GM18873 (cell line): ENCODE results near the gene TMX4.

Source experiments
- ATAC-seq: cut with Tn5 transposase; IDR thresholded peaks from one replicate; pipeline ENCODE4 v1.9.1; 2021; ENCODE audit warnings: mild to moderate bottlenecking, moderate library complexity, moderate number of reproducible peaks; ENCODE audit not compliant: unreplicated experiment, low FRiP score

Gene TMX4

DNA sequence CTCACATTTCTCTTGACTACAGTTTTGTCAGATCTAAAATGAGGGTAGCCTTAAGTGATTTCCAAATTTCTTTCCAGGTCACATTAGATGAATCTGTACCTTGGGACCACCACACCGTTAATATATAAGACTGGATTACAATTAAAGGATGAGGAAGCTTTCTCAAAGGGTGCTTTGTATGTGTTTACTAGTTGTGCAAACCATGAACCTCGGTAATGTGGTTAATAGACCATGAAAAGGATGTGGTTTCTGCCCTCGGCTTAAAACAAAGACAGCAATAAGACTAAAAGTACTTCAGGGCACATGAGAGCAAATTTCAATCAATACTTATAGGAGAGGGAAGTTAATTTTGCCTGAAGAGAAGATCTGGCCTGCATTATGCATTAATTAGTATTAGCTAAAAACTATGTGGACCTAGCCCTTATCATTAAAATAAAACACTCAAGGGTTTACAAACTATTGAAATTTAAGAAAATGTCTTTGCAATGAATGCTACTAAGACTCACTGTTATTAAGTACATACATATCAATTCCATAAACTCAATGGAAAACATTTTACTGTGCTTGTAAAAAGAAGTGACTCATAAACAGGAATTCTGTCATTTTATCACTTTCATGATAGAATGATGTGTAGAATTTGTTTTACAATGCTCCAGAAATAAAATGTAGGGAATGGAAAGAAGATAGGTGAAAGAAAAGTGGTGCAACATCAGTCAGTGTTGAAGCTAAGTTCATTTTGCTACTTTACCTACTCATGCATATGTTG lies 936 bp upstream of the TMX4 start:
- ATAC-seq = peak; percentile 48

DNA sequence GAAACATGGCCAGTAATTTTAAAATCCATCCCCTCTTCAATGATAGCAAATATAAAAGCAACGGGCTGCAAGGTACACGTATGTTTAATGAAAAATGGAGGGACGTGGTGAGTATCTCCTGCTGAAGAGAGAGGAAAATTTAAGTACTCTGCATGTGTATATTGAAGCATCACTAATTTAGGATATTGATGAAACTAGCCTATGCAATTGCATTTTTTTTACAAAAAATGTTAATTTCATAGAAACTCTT lies 362 bp upstream of the TMX4 start:
- ATAC-seq = no peak

DNA sequence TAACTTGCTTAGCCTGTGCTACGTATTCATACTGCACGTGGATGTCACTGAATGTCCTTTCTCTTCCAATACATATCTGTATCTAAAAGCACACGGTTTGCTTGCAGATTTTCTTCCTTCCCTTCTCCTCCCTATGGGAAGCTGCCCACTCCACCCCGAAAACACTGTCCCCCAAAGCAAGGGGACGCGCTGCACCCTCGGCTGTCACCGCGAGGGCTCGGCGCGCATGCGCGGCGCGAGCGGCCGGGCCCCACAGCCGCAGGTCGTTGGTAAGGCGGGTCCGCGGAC lies 659 bp downstream of the TMX4 start:
- peak; percentile 41 for ATAC-seq

DNA sequence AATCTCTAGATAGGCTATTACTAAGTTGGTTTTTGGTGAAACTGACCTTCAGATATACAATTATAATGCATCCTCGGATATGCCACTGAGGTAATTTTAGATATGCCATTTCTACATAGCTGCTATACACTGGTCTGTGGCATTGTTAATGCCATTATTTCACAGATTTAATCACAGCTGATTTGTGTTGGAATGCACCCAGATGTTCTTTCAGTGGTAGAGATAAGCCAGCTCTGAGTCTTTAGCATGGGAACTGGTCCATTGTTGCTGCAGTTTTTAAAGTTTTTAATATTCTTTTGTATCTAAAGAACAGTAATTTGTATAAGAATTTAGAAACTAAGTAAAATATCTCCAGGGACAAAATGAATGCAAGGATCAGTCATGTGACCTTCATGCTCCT lies 6.8 kb downstream of the TMX4 start:
- no peak for ATAC-seq

DNA sequence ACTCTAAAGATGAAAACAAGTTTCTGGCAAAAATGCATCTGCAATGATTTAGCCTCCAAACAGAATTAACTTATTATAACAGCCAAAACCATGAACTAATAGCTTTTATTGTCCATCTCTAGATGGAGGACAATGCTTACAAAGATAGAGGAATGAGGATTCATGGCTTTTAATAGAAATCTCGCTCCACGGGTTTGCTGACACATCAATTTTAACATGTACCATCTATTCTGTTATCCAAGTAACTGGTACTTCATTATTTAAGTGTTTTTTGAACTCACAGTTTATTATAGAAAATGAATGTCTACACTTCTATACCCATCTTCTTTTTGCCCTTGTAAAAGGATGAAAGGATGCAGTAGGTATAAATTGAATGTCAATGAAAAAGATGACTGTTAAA lies 10.8 kb downstream of the TMX4 start:
- ATAC-seq = no peak

DNA sequence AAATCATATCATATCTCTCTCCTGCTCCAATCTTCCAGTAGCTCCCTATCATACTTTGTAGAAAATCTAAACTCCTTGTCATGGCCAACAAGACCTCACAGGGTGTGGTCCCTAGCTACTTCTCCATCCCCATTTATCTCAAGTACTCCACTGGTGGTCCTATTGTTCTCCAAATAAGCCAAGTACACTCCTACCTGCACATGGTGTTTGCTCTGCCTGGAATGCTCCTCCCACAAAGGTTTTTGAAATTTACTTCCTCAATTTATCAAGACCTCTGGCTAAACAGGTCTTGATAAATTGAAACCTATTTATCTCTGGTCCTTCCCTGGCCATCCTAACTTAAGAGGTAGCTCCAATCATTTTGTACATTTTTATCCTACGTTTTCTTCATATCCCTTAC lies 12.1 kb downstream of the TMX4 start:
- ATAC-seq = no peak

DNA sequence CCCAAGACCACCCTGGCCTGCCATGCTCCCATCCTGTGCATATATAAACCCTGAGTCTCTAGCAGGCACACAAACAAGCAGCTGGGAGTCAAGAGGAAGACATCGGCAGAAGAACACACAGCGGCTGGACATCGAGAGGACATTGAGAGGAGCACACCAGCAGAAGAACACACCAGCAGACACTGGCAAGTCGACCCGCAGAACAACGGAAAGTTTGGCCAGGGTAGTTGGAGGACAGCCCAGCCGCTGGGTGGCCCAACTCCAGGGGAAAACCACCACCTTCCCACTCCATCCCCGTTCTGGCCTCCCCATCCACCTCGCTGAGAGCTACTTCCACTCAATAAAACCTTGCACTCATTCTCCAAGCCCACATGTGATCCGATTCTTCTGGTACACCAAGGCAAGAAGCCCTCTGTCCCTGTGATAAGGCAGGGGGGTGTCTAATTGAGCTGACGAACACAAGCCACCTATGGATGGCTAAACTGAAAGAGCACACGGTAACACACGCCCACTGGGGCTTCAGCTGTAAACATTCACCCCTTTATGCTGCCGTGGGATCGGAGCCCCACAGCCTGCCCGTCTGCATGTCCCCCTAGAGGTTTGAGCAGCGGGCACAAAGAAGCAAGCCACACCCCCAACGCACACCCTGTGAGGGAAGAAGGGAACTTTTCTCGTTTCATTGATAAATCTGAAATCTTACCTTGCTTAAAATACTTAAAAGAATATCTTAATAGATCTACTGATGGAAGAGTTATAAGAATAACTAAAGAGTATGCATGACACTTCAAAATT lies 13.8 kb downstream of the TMX4 start:
- ATAC-seq = no peak

DNA sequence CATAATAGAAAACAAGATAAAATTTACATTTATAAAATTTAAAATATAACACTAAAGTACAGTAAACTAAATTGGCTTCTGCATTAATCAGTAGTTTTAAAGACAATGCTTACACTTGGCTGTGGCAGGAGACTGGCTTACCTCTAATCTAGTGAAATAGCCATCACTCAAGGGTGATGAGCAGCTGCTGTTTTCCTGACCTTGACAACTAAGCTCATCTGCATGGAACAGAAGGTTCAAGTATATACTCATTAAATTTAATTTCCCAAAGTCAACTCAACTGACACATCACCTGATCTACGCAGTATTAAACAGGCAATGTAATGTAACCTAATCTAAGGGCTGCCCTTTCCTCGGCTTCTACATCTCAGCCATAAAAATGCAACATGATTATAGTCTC lies 14.5 kb downstream of the TMX4 start:
- ATAC-seq = no peak

DNA sequence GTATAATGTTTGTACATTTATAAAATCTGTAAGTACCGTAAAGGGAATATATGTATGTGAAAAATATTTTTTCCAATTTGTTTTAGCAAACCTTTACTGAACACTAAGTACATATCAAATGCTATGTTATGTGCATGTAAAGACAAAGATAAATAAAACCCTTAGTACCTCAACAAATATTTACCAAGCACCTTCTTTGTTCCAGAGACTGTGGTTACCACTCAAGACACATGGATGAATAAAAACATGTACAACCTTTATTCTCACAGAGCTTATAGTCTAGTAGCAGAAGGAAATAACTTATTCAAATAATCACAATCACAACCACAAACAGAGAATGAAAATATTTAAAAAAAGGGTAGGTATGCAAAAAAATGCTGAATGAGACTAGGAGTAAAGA lies 17.5 kb downstream of the TMX4 start:
- no peak for ATAC-seq

DNA sequence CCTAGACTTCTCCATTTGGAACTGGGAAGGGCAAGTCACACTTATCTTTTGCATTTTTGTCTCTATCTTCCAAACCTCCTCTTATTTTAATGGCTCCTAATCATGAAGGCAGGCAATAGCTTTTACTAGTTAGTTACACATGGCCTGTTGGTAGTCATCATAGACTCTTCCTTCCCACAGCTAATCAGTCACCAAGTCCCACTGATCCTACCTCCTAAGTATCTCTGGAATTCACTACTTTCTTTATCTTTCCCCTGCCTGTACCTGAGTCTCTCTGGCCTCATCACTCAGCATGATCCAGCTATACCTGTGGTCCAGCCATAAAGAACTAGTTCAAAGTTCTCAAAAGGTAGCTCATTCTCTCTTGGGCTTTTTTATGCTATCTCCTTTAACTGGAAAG lies 18.8 kb downstream of the TMX4 start:
- no peak for ATAC-seq

DNA sequence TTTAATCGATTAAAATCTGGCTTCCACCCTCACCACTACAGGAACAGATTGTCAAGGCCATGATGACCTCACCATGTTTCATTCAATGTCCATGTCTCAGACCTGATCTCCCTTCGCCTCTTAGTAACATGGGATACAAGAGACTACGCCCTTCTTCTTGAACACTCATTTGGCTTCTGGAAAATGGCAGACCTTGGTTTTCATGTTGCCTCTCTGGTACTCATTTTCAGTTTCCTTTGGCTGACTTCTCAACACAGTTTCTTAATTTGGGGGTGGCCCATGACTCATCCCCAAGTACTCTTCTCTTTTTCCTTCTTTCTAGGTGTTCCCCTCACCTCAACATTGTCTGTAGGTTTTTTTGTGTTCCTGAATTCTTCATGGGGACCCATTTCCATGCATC lies 22.7 kb downstream of the TMX4 start:
- ATAC-seq = no peak

DNA sequence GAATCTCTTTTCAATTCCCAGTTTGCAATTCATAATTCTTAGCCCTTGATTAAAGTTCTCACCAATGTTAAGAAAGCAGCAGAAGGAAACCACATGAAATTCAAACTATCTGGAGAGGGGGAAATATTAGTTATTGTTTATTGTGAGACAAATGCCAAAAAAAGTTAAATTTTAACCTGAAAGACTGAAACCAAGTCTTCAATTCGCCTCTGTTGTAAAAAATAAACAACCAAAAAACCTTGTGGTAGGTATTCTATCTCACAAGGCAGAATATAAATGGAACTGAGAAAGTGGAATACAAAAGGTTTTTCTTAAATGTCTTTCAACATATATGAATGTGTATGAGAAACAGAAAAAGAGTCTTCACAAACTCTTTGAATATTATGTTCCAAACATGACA lies 24.8 kb downstream of the TMX4 start:
- ATAC-seq = peak; percentile 63

DNA sequence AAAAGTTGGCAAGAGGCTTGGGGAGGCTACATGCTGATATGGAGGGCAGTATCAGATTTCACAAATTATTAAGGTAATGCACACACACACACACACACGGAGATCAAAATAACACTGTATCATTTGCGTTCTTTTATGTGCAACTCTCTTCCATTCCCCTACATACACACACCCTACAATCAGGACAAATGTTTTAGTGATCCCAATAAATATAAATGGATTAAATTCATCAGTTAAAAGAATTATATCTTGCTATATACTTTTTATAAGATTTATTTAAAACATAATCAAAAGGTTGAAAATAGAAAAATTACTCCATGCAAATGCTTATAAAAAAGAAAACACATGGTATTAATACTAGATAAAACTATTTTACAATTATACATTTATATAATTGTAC lies 25.9 kb downstream of the TMX4 start:
- ATAC-seq = no peak

DNA sequence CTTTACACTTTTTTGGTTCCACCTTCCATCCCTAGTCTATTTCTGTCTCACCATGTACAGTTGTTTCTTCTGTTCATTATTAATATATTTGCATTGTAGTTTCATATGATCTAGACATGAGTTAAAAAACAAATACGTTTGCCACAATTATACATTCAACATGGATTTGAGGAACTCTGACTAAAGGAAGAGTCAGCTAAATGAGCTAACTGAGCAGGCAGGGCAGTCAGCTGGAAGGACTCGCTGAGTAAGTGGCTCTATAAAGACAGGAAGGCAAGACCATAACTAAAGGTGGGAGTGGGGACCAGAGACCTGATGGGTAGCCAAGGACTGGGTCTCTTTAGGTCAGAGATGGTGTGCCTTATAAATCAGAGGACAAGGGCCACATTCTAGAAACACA lies 26.3 kb downstream of the TMX4 start:
- no peak for ATAC-seq

DNA sequence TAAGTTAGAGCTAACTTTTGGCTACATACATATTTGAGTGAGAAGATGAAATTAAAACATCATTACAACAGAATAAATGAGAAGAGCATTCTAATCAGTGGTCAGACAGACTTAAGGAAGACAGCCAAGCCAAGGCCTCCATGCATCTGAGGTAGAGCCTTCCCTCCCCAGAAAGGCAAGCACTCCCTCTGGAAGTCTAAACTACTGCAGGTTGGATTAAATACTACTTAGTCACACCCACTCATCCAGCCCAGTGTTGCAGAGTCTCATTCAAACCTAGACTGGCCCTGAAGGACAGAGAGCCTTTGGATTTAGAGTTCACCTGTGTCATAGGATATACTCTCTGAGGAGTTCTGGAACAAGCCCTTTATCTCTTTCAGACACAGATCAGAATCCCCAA lies 29.2 kb downstream of the TMX4 start:
- no peak for ATAC-seq

DNA sequence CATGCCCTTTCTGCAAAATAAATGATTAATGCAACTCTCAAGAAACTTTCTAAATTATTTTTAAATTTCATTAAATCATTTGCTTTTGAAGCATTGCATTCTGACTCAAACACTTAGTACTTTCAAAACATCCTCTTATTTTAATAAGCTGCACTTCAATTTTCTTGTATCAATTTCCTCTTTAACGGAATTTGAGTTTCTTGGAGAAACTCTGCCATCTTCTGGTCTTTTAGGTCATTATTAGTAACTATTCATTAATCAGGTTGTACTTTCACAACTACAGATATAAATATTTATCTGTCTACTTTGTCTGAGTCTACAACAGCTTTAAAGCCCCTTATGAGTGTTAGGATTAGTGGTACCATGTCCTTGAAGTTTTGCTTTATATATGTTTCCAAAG lies 30.2 kb downstream of the TMX4 start:
- no peak for ATAC-seq

DNA sequence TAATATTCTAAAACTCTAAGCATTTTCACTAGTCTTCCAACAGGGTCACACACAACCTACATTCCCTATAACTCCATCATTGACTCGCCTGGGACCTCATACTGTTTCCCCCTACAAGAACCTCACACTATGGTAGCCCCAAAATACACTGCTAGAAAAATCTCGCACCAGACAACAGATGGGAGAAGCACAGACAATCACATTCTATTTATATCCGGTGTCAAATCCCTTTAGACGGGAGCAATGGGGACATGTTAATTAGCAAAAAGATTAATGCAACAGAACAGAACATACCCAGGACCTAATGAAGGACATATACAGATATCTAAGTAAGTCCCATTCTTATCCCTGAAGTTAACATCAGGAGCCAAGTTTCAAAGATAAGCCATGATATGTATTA lies 33.6 kb downstream of the TMX4 start:
- ATAC-seq = no peak

DNA sequence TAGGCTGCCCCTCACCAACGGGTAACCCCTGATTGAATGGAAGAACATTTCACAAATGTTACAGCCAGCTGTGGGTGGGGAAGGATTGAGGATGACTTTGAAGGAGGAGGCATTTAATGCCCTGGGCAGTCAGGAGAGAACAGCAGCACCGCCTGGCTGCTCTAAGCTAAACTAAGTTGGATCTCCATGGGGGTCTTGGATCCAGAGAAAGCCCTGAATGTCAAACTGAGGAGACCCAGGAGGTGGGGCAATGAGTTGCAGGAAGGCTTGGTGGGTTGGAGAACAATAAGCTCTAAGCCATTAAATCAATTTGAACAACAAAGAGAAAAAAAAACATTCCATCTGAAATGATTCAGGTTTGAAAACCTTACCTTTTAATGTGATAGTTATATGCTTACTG lies 35.4 kb downstream of the TMX4 start:
- ATAC-seq = no peak

DNA sequence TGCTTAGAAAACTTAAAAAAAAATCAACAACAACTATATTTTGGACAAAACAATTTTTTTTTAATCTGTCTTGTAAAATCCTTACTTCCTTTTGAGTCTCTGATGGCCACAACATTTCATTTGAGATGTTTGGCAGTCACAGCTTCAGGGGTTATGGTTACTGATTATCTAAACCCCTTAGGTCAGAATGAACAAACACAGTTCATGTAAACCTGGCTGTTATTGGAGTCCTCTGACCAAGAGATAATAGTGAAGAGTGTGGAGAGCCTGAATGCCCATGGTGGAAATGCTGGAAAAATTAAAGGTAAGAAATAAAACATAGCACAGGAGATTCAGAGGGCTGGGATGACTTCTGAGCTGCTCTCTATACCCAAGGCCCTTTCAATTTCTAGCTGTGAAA lies 38.2 kb downstream of the TMX4 start:
- ATAC-seq = no peak

DNA sequence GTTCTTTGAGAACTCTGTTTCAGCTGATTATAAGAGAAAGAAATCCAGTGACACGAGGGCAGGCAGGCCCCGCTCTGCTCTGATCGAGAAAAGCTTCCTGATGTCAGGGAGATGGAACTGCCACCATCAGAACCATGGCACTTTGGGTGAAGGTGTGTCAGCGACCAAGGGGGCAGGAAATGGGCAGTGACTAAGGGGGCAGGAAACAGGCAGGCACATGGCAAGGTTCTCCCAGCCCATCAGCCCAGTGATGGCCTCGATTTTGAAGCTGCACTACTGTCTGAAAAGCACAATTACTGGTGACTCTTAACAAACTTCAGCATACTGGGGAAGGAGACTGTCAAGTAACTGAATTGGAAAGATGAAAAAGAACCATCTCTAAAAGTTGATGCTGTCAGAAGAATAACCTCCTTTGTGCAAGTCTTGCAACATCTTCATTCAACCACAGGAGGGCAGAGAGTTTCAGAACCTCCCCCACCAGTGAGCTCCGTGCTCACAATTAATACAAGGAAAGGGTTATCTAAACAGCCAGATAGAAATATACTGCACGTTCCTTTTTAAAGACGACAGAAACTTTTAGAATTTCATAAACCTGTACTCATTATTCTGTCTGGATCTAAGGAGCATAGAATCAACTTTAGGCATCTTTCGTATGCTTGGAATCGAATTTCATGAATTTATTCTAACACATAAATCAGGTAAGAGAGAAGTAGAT lies 39.1 kb downstream of the TMX4 start:
- ATAC-seq = peak; percentile 60

DNA sequence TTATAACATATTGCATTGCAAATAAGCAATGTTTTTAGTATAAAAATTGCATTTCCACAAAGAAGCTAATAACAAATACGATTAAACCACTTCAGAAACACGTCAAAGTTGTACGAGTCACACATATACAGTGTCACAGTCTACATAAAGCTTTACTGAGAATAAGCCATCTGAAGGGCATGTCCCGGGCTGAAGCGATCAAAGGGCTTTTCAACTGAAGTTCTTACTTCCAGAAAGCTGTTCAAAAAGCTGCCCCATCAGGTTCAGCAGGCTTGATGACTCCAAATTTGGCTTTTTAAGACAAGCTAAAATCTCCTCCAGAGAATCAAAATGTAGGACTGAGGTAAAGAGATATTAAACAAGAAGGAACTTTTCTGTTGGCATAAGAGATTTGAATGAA lies 41.9 kb downstream of the TMX4 start:
- ATAC-seq = no peak

DNA sequence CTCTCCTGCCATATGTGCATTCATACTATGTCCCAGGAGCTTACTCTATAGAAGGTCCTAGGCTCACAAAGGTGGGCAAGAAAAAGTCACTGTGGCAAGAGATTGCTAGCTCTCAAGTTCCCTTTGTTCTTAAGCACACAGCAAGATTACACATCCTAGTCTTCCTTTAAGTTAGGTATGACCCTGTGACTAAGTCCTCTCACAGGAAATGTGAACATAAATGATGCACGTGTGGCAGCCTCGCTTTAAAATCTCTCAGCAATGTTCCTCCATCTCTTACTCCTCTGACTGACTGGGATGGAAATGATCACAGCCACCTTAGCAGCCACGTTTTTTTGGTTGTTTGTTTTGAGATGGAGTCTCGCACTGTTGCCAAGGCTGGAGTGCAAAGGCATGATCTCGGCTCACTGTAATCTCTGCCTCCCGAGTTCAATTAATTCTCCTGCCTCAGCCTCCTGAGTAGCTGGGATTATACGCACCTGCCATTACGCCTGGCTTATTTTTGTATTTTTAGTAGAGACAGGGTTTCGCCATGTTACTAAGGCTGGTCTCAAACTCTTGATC lies 43.6 kb downstream of the TMX4 start:
- ATAC-seq = no peak
